Measurements from ENCODE around the gene SARDH.

- TF ChIP-seq, protein P1, sequence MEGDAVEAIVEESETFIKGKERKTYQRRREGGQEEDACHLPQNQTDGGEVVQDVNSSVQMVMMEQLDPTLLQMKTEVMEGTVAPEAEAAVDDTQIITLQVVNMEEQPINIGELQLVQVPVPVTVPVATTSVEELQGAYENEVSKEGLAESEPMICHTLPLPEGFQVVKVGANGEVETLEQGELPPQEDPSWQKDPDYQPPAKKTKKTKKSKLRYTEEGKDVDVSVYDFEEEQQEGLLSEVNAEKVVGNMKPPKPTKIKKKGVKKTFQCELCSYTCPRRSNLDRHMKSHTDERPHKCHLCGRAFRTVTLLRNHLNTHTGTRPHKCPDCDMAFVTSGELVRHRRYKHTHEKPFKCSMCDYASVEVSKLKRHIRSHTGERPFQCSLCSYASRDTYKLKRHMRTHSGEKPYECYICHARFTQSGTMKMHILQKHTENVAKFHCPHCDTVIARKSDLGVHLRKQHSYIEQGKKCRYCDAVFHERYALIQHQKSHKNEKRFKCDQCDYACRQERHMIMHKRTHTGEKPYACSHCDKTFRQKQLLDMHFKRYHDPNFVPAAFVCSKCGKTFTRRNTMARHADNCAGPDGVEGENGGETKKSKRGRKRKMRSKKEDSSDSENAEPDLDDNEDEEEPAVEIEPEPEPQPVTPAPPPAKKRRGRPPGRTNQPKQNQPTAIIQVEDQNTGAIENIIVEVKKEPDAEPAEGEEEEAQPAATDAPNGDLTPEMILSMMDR (IDR thresholded peaks at IDR 0.05; ENCODE audit: poor library complexity, severe bottlenecking), result no peak
- no peak for TF ChIP-seq POLR2AphosphoS5 (IDR thresholded peaks at IDR 0.05)
- no peak for TF ChIP-seq EZH2 (IDR thresholded peaks at IDR 0.05; ENCODE audit: borderline replicate concordance, insufficient read depth, low read length, poor library complexity, severe bottlenecking)
- no peak for TF ChIP-seq TAF1 (IDR thresholded peaks at IDR 0.05; ENCODE audit: low read depth)
- no peak for TF ChIP-seq SMC3 (conservative IDR thresholded peaks at IDR 0.05; ENCODE audit: poor library complexity)
These were observed 37.1 kb upstream of the SARDH start for GRCh38 chr9:133775291-133775690.

Data from neural cell (in vitro differentiated cells).